AG08396 (cell line): ENCODE data around the gene FERMT1.
"Not testable (repeated sequence)": the region's sequence is repeated elsewhere in the genome, so short reads cannot be mapped to it uniquely, and the experiment has no call there.

Source experiments
- DNase-seq: peaks from one replicate; pipeline ENCODE4 v3.0.0; 2012; ENCODE audit warnings: low spot score, mixed read lengths

FERMT1 gene

DNA sequence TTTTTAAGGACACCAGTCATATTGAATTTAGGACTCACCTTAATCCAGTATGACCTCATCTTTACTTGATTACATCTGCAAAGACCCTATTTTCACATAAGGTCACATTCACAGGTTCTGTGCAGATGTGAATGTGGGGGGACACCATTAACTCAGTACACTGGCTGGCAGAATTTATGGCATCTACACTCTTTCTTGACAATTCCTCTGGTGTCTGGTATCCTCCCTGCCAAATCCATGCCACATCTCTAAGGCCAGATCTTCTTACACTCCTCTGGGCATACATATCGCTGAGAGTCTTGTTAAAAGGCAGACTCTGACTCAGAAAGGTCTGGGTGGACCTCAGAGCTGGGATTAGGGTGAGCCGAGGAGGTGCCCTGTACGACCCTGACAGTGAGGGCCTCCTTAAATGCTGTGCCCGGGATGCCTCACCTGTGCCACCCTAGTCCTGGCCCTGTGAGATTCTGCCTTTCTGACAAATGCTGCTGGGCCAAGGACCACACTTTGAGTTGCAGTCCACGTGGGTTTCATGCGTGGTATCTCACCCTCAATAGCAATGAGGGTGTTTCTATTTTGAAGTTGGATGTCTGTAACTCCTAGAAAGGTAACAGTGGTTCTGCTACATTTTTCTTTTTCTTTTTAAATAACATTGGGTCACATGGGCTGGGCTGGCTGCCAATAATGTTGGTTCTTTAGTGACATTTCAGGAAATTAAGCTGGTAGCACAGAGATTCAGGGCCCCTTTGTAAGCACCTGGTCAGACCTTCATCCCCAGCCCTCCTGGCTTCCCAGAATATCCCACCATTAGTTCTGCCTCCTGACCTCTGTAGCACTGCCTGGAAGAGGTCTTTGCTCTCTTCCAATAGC is 51.8 kb downstream of the FERMT1 start:
- no peak for DNase-seq

DNA sequence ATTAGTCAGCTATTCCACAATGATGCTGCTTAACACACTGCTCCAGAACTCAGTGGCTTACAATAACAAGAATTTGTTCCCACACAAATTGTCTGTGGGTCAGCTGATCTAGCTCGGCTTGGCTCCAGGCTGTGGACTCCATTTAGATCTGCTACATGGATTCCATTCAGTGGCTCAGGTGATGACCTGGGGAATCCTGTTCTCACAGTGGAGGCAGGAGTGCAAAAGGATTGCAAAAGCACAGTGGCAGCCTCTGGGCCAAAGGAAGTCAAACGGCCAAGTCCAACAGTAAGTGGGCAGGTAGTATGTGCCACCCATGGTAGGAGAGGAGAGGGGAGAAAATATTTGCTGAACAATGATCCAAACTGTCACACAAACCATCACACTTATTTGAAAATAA is 53.2 kb downstream of the FERMT1 start:
- DNase-seq = no peak

GRCh38 chr20:6067763-6068318 is 55.0 kb downstream of the FERMT1 start:
- DNase-seq = no peak

- no peak for DNase-seq
These were observed 56.2 kb downstream of the FERMT1 start for GRCh38 chr20:6066582-6066981.

- no peak for DNase-seq
These were observed 61.3 kb downstream of the FERMT1 start for GRCh38 chr20:6061544-6061943.

DNA sequence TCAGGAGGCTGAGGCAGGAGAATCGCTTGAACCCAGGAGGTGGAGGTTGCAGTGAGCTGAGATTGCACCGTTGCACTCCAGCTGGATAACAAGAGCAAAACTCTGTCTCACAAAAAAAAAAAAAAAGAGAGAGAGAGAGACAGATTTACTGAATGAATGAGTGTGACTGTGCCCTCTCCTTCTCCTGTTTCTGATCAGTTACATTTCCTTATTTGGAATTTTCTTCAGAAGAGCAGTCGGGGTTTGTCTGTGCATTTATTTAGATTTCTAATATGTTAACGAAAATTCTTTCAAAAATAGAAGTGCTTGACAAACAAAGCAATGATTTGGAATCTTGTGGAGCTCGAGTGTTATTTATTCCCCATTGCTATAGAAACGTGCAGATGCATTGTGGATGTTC is 62.6 kb downstream of the FERMT1 start:
- DNase-seq = no peak

DNA sequence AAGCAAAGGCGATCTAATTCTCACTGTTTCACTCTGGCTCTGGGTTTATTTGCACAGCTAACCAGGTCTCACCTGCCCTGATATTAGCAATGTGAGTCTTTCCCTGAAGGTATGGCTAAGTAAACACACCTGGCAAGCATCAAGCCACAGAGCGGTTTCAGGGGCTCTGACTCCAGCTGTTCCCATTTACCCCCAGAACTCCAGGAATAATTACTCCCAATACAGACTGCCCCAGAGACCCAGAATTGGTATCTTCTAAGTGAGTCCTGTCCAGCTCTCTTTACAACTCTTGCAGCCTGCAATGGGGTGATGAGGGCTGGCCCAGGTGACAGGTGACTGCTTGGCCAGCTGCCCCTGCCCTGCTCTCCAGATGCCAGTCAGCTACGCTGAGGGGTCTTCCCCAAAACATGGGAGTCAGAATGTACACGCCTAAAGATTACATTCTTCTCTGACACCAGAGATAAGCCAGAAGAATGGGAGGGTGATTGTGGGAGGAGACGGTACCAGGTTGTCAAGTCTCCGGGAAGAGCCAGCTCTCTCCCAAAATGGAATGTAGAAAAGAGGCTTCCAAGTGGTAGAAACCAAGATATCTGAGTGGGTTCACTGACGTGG is 64.0 kb downstream of the FERMT1 start:
- no peak for DNase-seq

DNA sequence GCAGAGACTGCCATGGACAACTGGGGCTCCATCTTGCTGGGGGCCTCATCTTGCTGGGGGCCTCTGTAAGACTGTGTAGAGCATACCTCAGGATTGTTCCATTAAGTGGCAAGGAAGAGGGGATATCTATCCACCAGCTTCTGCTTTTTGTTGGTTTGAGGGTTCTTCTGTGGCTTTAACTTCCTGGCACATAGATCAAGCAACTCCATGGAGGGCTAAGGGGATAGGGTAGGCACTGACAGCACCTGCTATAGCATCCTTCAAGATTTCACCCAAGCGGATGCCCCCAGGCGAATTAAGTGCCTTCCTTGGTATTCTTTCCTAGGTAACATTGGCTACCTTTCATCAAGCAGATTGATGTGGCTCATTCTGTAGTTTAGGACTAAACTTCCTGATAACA is 65.1 kb downstream of the FERMT1 start:
- DNase-seq = no peak

- no peak for DNase-seq
These were observed 65.7 kb downstream of the FERMT1 start for GRCh38 chr20:6057139-6057538.

DNA sequence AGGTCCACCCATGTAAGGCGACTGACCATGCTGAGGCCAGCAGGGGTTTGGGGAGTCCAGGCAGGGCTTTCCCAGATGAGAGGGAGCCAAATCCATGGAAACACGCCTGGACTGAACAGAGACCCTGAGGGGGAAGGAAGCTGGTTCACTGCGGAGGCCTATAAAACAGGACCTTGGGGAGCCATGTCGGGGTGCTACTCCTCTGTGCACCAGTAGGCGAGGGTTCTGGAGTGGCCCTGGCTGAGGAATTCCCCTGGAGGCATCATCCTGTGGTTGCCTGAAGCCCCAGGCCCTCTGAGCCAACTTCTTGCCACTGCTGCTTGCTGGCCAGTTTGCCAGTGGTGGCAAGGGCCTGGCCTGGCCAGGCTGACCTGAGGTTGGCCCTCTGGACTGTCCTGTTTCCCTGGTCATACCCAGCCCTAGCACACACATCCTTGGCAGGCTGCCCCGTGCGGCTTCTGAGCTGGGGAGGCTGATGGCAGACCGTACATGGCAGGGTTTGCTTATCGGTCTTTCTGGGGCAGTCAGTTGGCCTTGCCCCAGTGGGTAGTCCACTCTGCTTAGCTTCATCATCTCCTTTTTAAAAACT is 66.8 kb downstream of the FERMT1 start:
- DNase-seq = no peak

DNA sequence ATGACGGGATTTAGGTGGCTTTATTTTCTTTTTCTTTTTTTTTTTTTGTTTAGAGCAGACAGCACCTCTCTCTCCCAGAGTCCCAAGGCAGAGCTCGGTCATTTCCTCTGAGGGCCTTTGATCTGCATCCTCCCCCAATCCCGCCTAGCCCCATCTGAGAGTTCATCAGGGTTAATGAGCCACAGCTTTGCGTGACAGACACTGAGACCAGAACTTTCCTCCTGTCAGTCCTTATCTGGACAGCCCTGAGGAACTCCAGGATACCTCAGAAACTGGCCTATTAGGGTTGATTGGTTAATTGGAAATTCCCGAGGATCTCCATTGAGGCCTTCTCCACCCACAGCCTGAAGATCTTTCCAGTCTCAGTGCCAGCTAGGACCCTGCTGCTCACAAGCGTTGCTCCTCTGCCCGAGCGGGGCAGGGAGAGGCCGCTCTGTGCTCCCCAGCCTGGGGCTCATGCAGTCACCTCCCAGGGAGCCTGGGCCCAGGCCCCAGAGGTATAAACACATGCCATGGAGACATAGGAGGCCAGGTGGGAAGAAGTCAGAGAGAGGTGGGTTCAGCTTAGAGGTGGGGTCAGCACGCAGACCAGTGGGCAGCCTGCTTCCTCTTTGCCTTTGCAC is 67.6 kb downstream of the FERMT1 start:
- DNase-seq = no peak

- not testable (repeated sequence) for DNase-seq
These were observed 68.2 kb downstream of the FERMT1 start for GRCh38 chr20:6054689-6055051.

GRCh38 chr20:6053776-6054688 is 68.8 kb downstream of the FERMT1 start, which contains the start of gene LRRN4:
LRRN4 (minus strand) TSS chr20:6054060; CDS start chr20:6052799, 1,261 bp downstream.
- peak; percentile 25 for DNase-seq

DNA sequence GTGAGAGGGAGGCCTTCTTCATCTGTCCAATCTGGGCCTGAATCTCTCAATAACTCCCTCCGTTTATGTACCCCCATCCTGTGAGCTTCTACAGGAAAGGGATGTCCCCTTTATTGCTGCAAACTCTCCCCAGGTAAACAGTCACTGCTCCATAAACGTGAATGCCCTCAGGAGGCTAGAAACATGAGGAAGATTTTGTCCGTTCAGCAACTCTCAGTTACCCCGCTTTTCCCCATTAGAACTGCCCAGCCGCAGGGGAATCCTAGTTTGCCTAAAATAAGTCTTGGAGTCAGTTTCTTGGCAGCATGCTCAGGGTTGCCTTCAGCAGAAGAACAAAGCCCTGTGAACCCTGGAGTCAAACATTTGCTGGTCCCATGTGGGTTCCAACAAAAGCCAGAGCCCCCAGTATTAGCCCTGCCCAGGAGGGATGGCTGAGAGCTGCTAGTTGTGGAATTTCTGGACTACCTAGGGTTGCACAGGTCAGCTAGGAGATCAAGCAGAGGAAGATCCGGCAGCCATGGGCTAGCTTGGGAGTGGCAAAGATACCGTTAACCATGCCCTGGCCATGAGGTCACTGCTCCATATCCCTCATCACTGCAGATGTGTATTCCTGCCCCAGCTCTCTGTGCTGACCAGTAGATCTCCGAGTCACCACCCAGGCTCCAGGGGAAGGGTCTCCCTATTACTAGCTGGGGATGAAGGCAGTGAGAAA is 69.6 kb downstream of the FERMT1 start:
- DNase-seq = no peak

GRCh38 chr20:6051505-6051904 is 71.3 kb downstream of the FERMT1 start:
- peak; percentile 80 for DNase-seq

GRCh38 chr20:6048391-6048790 is 74.4 kb downstream of the FERMT1 start:
- no peak for DNase-seq

GRCh38 chr20:6046432-6046831 is 76.4 kb downstream of the FERMT1 start:
- DNase-seq = no peak

- DNase-seq = peak; percentile 70
These were observed 77.3 kb downstream of the FERMT1 start for GRCh38 chr20:6045566-6045965.

GRCh38 chr20:6044115-6044514 is 78.7 kb downstream of the FERMT1 start:
- no peak for DNase-seq

GRCh38 chr20:6041808-6042265 is 81.0 kb downstream of the FERMT1 start:
- DNase-seq = no peak
